Natural killer cell (primary cell): ENCODE results near the gene SNX19. TPM values are rescaled to one million over a fixed set of nuclear protein-coding genes. Genes with fewer than 3 reads are reported as not detected.

Source experiments
- ATAC-seq, 3 donors: fragments of 150-1000 bp in 2 of 3; fragments of 200-7000 bp in 1 of 3; cut with Tn5 transposase; 1 replicate in 1 of 3; 2 replicates in 2 of 3; pipeline ENCODE4 v1.10.0; 2021; ENCODE audit warnings: mild to moderate bottlenecking in 2 of 3, moderate library complexity in 2 of 3
- DNase-seq, 2 donors: peaks; one replicate each; pipeline versions ENCODE4 v3.0.0 to v3.0.0-alpha.2; 2013 to 2021; ENCODE audit warnings: mixed read lengths in 1 of 2
- H3K27ac ChIP-seq: one replicate; pipeline ENCODE4 v1.5.1; 2013; ENCODE audit warnings: mild to moderate bottlenecking, low read length
- H3K27me3 ChIP-seq: one replicate; pipeline ENCODE4 v1.6.1; 2013; ENCODE audit warnings: low read length; ENCODE audit not compliant: control insufficient read depth, insufficient read depth
- H3K36me3 ChIP-seq: one replicate; pipeline ENCODE4 v1.6.1; 2013; ENCODE audit warnings: low read length; ENCODE audit not compliant: control insufficient read depth, insufficient read depth
- H3K4me1 ChIP-seq: one replicate; pipeline ENCODE4 v1.6.1; 2013; ENCODE audit warnings: low read length; ENCODE audit not compliant: control insufficient read depth, insufficient read depth
- H3K4me3 ChIP-seq: one replicate; pipeline ENCODE4 v1.5.1; 2013; ENCODE audit warnings: low read length
- H3K9me3 ChIP-seq: one replicate; pipeline ENCODE4 v1.6.1; 2013; ENCODE audit warnings: low read length; ENCODE audit not compliant: control insufficient read depth, insufficient read depth
- H3K27ac Mint-ChIP-seq, 2 donors: one replicate each; pipeline ENCODE4 v1.8.0; 2022; ENCODE audit warnings: mild to moderate bottlenecking in 2 of 2, mixed read lengths in 2 of 2, moderate library complexity in 1 of 2
- H3K27me3 Mint-ChIP-seq, 2 donors: one replicate each; pipeline ENCODE4 v1.8.0; 2022; ENCODE audit warnings: low read depth in 2 of 2, mixed read lengths in 2 of 2
- H3K36me3 Mint-ChIP-seq: one replicate; pipeline ENCODE4 v1.8.0; 2022; ENCODE audit warnings: mixed read lengths
- H3K4me1 Mint-ChIP-seq, 2 donors: one replicate each; pipeline ENCODE4 v1.8.0; 2022; ENCODE audit warnings: mixed read lengths in 2 of 2
- H3K4me3 Mint-ChIP-seq: one replicate; pipeline ENCODE4 v1.8.0; 2022; ENCODE audit warnings: mild to moderate bottlenecking, moderate library complexity, mixed read lengths
- H3K9me3 Mint-ChIP-seq, 2 donors: one replicate each; pipeline ENCODE4 v1.8.0; 2022; ENCODE audit warnings: mixed read lengths in 2 of 2
- WGBS: methylation state at CpG from one replicate; pipeline ENCODE4 v1.1.7; 2013; ENCODE audit warnings: missing lambda C conversion rate; ENCODE audit not compliant: insufficient coverage; 5-methylcytosine and 5-hydroxymethylcytosine counted together
- intact Hi-C: fragments of 100-400 bp; cut with micrococcal nuclease; formaldehyde crosslinking; loops from one replicate; pipeline ENCODE4 v1.14.2; 2022
- total RNA-seq, 4 donors: library from RNA; stranded (reverse); fragments of 120-200 nt in 1 of 4; gene quantifications; one replicate each; pipeline versions ENCODE4 v1.2.3 to v1.2.4, GENCODE V29; 2013 to 2022
- TF ChIP-seq, protein P1 (sequence below): fragments of 200-600 bp; IDR thresholded peaks from one replicate; pipeline ENCODE4 v1.8.0; 2022; ENCODE audit warnings: antibody characterized with exemption

Gene SNX19
- total RNA-seq, 3 donors from 2014 or later (not counting 1 experiment from before 2014, with no cell fraction given): 65.4 to 76.6 (median 72.0) TPM

DNA sequence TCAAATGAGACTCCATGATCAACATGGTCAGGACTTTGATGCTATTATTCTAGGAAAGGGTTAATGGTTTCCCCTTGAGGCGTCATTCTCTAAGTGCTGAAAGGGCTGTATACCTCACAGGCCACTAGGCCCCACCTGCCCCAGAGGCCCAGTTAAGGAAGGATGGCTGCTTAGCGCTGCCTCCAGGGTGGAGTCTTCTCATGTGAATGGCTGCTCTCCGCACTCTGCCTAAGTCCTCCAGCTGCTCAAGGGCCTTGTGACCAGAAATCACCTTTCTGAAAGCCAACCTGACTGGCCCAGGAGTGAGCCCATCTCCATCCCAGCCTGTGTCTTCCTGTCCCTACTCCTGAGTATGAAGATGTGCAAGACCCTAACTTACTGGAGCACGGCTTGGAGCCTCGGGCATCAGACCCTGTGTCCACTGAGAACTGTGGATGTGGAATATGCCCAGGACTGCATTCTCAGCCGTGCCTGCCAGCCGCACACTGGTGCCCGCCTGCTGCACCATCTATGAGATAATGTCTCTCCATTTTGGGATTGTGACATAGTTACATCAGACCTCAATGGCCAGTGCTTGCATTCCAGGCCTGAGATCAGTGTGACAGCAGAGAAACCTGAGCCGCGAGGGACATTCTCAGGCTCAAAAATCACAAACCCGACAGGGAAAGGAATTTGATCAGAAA is 51.0 kb downstream of the SNX19 start:
- H3K9me3 ChIP-seq: no peaks in the 10 kb centered on the region
- Mint-ChIP-seq H3K36me3 (no peaks in the 10 kb centered on the region), H3K27ac (no peak overlapping the region), H3K4me1 (peaks cover 10 to 12% of the 10 kb centered on the region in 2 donors), H3K4me3 (no peak overlapping the region), H3K27me3 (no peaks in the 10 kb centered on the region), H3K9me3 (no peaks in the 10 kb centered on the region)
- ATAC-seq (no peak), DNase-seq (no peak)
- H3K27ac ChIP-seq: no peak overlapping the region
- peaks cover 4% of the 10 kb centered on the region for H3K4me1 ChIP-seq
- H3K27me3 ChIP-seq: no peaks in the 10 kb centered on the region
- no peak overlapping the region for H3K4me3 ChIP-seq
- intact Hi-C loops: no loop called here
- H3K36me3 ChIP-seq: peaks cover 4% of the 10 kb centered on the region
- TF ChIP-seq, protein P1, sequence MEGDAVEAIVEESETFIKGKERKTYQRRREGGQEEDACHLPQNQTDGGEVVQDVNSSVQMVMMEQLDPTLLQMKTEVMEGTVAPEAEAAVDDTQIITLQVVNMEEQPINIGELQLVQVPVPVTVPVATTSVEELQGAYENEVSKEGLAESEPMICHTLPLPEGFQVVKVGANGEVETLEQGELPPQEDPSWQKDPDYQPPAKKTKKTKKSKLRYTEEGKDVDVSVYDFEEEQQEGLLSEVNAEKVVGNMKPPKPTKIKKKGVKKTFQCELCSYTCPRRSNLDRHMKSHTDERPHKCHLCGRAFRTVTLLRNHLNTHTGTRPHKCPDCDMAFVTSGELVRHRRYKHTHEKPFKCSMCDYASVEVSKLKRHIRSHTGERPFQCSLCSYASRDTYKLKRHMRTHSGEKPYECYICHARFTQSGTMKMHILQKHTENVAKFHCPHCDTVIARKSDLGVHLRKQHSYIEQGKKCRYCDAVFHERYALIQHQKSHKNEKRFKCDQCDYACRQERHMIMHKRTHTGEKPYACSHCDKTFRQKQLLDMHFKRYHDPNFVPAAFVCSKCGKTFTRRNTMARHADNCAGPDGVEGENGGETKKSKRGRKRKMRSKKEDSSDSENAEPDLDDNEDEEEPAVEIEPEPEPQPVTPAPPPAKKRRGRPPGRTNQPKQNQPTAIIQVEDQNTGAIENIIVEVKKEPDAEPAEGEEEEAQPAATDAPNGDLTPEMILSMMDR: no peak
- 92% methylated on average over 11 of the region's 11 CpGs for WGBS

DNA sequence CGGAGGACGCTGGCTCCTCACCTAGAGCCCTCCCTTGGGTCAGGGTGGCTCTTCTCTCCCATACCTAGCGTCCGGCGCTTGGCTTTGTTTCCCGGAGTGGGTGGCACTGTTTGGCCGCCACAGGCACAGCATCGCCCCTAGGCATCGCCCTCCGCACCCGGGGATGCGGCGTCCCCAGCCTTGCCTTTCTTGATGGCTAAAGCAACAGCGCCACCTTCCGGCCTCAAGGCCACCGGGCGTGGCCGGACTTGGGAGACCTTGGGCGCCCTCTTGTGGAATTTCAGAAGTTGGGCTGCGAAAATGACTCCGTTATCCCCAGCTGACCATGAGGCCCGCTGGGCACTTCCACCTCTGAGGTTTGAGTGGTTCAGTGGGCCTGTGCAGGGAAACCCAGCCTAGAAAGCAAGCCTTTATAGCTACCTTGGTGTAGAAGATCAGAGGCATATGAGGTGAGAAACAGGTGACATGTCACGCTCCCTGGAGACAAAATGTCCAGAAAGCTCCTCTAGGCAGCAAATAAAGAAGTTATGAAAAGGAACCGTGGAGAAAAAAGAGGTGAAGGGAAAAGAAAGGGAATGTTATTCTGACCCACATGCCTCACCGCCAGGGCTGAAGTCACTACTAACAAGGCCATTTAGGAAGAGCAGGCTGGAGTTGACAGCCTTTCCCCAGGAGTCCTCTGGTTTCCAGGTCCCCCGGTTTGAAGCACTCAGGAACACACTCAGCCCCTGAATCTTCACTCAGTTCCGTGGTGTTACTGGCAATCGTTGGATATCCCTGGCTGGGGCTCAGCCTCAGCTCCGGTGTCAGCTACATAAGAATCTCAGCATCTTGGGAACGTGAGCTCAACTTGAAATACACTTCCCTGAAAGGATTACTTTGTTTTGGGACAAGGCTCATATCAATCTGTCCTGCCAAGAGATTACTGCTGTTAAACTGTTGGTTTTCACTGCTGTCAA is 54.1 kb downstream of the SNX19 start:
- peak; percentile 84 to 95 for DNase-seq
- H3K27ac ChIP-seq: no peak overlapping the region
- Mint-ChIP-seq H3K27ac (no peak overlapping the region), H3K4me1 (peaks cover 10 to 12% of the 10 kb centered on the region in 2 donors), H3K36me3 (no peaks in the 10 kb centered on the region), H3K27me3 (peaks cover 4 to 9% of the 10 kb centered on the region in 2 donors), H3K4me3 (no peak overlapping the region), H3K9me3 (no peaks in the 10 kb centered on the region)
- H3K9me3 ChIP-seq: no peaks in the 10 kb centered on the region
- WGBS: 30% methylated on average over 30 of the region's 30 CpGs
- ATAC-seq: peak; percentile 90 to 99 (median 97)
- TF ChIP-seq, protein P1: peak; percentile 100
- no peaks in the 10 kb centered on the region for H3K36me3 ChIP-seq
- H3K4me3 ChIP-seq: no peak overlapping the region
- intact Hi-C loops: loop anchor here (1.0 kb wide), 2 partner anchors 427 to 649 kb away; no protein-coding TSS in a partner anchor
- no peaks in the 10 kb centered on the region for H3K27me3 ChIP-seq
- peaks cover 4% of the 10 kb centered on the region for H3K4me1 ChIP-seq

GRCh38 chr11:130861283-130861682 is 55.0 kb downstream of the SNX19 start:
- no peaks in the 10 kb centered on the region for H3K9me3 ChIP-seq
- Mint-ChIP-seq H3K9me3 (no peaks in the 10 kb centered on the region), H3K27ac (no peak overlapping the region), H3K27me3 (peaks cover 10 to 11% of the 10 kb centered on the region in 2 donors), H3K4me1 (peaks cover 10 to 12% of the 10 kb centered on the region in 2 donors), H3K4me3 (no peak overlapping the region), H3K36me3 (no peaks in the 10 kb centered on the region)
- intact Hi-C loops: no loop called here
- no peak overlapping the region for H3K4me3 ChIP-seq
- TF ChIP-seq, protein P1: no peak
- WGBS: 94% methylated on average over 14 of the region's 14 CpGs
- DNase-seq: no peak
- H3K27ac ChIP-seq: no peak overlapping the region
- ATAC-seq: no peak
- H3K36me3 ChIP-seq: no peaks in the 10 kb centered on the region
- no peaks in the 10 kb centered on the region for H3K27me3 ChIP-seq
- H3K4me1 ChIP-seq: peaks cover 4% of the 10 kb centered on the region
